ENCODE data around the gene ENGASE.

Gene ENGASE

GRCh38 chr17:79080761-79081290, 6.2 kb downstream of the ENGASE start:
- no peak for DNase-seq

- DNase-seq: no peak
Measured at GRCh38 chr17:79081571-79082276, 7.1 kb downstream of the ENGASE start.

- peak; percentile 60 to 61 for DNase-seq
Measured at GRCh38 chr17:79082311-79083190, 7.9 kb downstream of the ENGASE start.

- no peak for DNase-seq
Measured at GRCh38 chr17:79083191-79083971, 8.8 kb downstream of the ENGASE start.

- no peak for DNase-seq
Measured at GRCh38 chr17:79084291-79085153, 9.9 kb downstream of the ENGASE start.

GRCh38 chr17:79085154-79085920, 10.7 kb downstream of the ENGASE start:
- DNase-seq: no peak

- DNase-seq: no peak
Measured at GRCh38 chr17:79085921-79086551, 11.4 kb downstream of the ENGASE start.

- DNase-seq: no peak
Measured at GRCh38 chr17:79086609-79087427, 12.2 kb downstream of the ENGASE start.

GRCh38 chr17:79087428-79088143, 13.0 kb downstream of the ENGASE start:
- peak; percentile 80 to 86 for DNase-seq

- no peak for DNase-seq
Measured at GRCh38 chr17:79088247-79088996, 13.8 kb downstream of the ENGASE start.

- DNase-seq: no peak
Measured at GRCh38 chr17:79088997-79089328, 14.3 kb downstream of the ENGASE start.

- no peak for DNase-seq
Measured at GRCh38 chr17:79089720-79090442, 15.3 kb downstream of the ENGASE start.

GRCh38 chr17:79090443-79091225, 16.0 kb downstream of the ENGASE start:
- DNase-seq: no peak

GRCh38 chr17:79091226-79091670, 16.6 kb downstream of the ENGASE start:
- no peak for DNase-seq

GRCh38 chr17:79092567-79092966, 17.9 kb downstream of the ENGASE start:
- no peak for DNase-seq

- no peak for DNase-seq
Measured at GRCh38 chr17:79093270-79093669, 18.6 kb downstream of the ENGASE start.

GRCh38 chr17:79094261-79094660, 19.6 kb downstream of the ENGASE start:
- DNase-seq: no peak

All from activated CD4-positive, alpha-beta T cell treated with anti-CD3 and anti-CD28 coated beads, Interleukin-2, amount 50 U/mL, for 48 hours (primary cell).